Peyer's patch (tissue), 4 donors: Measurements from ENCODE around the gene CRYBG3.

Experiments
- CTCF ChIP-seq, 6 experiments: fragments of 450-650 bp in 4 of 6; fragments of 200-600 bp in 2 of 6; sonication (generic) in 1 of 6; IDR thresholded peaks; one replicate each; pipeline ENCODE4 v1.5.1; 2017 to 2019; ENCODE audit warnings: antibody characterized with exemption in 6 of 6, mild to moderate bottlenecking in 3 of 6, moderate library complexity in 1 of 6
- POLR2A ChIP-seq, 2 donors: fragments of 450-650 bp; IDR thresholded peaks; one replicate each; pipeline ENCODE4 v1.5.1; 2017; ENCODE audit warnings: antibody characterized with exemption in 2 of 2, mild to moderate bottlenecking in 2 of 2, moderate library complexity in 2 of 2

- TF ChIP-seq CTCF (IDR thresholded peaks at IDR 0.05) (no peak), POLR2A (IDR thresholded peaks at IDR 0.05) (no peak)
Observed at GRCh38 chr3:97838393-97838792, 16.6 kb downstream of the CRYBG3 start.
